Panc1 (cell line): ENCODE data around the gene YY1. TPM values are rescaled to one million over a fixed set of nuclear protein-coding genes. Genes with fewer than 3 reads are reported as not detected.

Source experiments
- ATAC-seq: fragments of 200-7000 bp; cut with Tn5 transposase; 2 replicates; pipeline ENCODE4 v1.9.1; 2020; ENCODE audit warnings: mild to moderate bottlenecking, moderate library complexity
- BruUV-seq: library from RNA; stranded (reverse); fragments of 400-500 nt; replicated peaks from 2 replicates; lab custom pipeline; 2021; lab: Mats Ljungman, UMichigan
- CTCF ChIA-PET: fragments of 300-600 bp; sonication (Branson Sonifier 250); formaldehyde crosslinking; loops from one replicate; lab custom pipeline; 2022; ENCODE audit warnings: antibody characterized with exemption; lab: Charles Lee
- POLR2A ChIA-PET: fragments of 300-600 bp; sonication (Branson Sonifier 250); formaldehyde crosslinking; loops from one replicate; lab custom pipeline; 2022; ENCODE audit warnings: antibody characterized with exemption; lab: Charles Lee
- DNase-seq: peaks from one replicate; pipeline ENCODE4 v3.0.0-alpha.2; 2010; ENCODE audit warnings: low read depth, low spot score
- H3K27ac ChIP-seq: 2 replicates; pipeline ENCODE4 v1.5.1; 2011; ENCODE audit warnings: mild to moderate bottlenecking, low read length, inconsistent platforms
- H3K27me3 ChIP-seq: fragments of 200-500 bp; sonication (Bioruptor generic); 2 replicates; pipeline ENCODE4 v1.6.0; 2014; ENCODE audit warnings: low read length, inconsistent platforms; ENCODE audit not compliant: control insufficient read depth, insufficient read depth
- H3K36me3 ChIP-seq: fragments of 200-500 bp; sonication (Bioruptor generic); 2 replicates; pipeline ENCODE4 v1.5.1; 2014; ENCODE audit warnings: inconsistent platforms, mild to moderate bottlenecking, low read length, moderate library complexity; ENCODE audit not compliant: control insufficient read depth, insufficient read depth
- H3K4me1 ChIP-seq: 2 replicates; pipeline ENCODE4 v1.5.1; 2011; ENCODE audit warnings: inconsistent platforms, mild to moderate bottlenecking, low read length, moderate library complexity; ENCODE audit not compliant: control insufficient read depth, insufficient read depth
- H3K4me3 ChIP-seq, 2 experiments: 2 replicates each; pipeline ENCODE4 v1.5.1; 2011 to 2012; ENCODE audit warnings: low read depth in 2 of 2, low read length in 2 of 2, mild to moderate bottlenecking in 2 of 2, inconsistent platforms in 1 of 2, moderate library complexity in 1 of 2
- H3K9me3 ChIP-seq: fragments of 200-500 bp; sonication (Bioruptor generic); 2 replicates; pipeline ENCODE4 v1.5.1; 2014; ENCODE audit warnings: low read depth, mild to moderate bottlenecking, inconsistent platforms, low read length, moderate library complexity; ENCODE audit not compliant: control insufficient read depth, insufficient read depth
- POLR2AphosphoS5 ChIP-seq: IDR thresholded peaks from 2 replicates; pipeline ENCODE4 v1.6.1; 2012; ENCODE audit warnings: mild to moderate bottlenecking, low read depth, low read length, moderate library complexity
- SIN3A ChIP-seq: IDR thresholded peaks from 2 replicates; pipeline ENCODE4 v1.6.1; 2012; ENCODE audit warnings: low read depth, mild to moderate bottlenecking, low read length, moderate library complexity, borderline replicate concordance; ENCODE audit not compliant: insufficient read depth
- TCF7L2 ChIP-seq: IDR thresholded peaks from 2 replicates; pipeline ENCODE4 v1.6.1; 2011; ENCODE audit warnings: mild to moderate bottlenecking, low read depth, low read length, inconsistent platforms
- in situ Hi-C: cut with HindIII; loops from 2 replicates; pipeline ENCODE4 v1.10.0; 2016; ENCODE audit warnings: low sequenced_read_pairs, low pct_unique_long_range_greater_than_20kb
- intact Hi-C: fragments of 100-400 bp; cut with micrococcal nuclease; formaldehyde crosslinking; loops from one replicate; pipeline ENCODE4 v1.10.0; 2022; ENCODE audit not compliant: unreplicated experiment
- total RNA-seq: library from RNA; stranded (reverse); gene quantifications from one replicate; pipeline ENCODE4 v1.2.1, GENCODE V29; 2021; ENCODE audit not compliant: unreplicated experiment
- TF ChIP-seq, protein P1 (sequence below), 2 experiments: IDR thresholded peaks; 2 replicates each; pipeline ENCODE4 v1.6.1; 2011 to 2012; ENCODE audit warnings: low read depth in 2 of 2, control low read depth in 1 of 2, low read length in 1 of 2, mild to moderate bottlenecking in 1 of 2, moderate library complexity in 1 of 2; ENCODE audit not compliant: insufficient read depth in 1 of 2
- TF ChIP-seq, protein P2 (sequence below): fragments of 450-650 bp; IDR thresholded peaks from 2 replicates; pipeline ENCODE4 v1.5.1; 2017; ENCODE audit warnings: mild to moderate bottlenecking

Gene YY1
- total RNA-seq, 1 experiment from 2014 or later, result 71.3 TPM

DNA sequence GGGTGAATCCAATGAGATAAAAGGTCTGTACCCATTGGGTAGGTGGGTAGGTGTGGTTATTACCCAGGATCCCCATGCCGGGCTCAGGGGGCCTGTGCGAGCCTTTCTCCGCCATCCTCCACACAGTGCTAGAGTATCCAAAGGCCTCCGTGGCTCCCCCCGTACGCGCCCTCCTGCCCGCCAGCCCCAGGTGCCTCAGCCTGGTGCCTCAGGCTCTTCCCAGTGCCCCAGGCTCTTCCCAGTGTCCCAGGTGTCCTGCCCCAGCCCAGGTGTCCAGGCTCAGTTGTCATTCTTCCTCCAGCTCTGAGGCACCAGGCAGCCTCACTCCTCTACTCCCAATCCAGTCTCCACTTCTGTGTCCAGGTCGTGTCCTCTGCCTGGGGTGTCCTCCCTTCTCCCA is 27.6 kb upstream of the YY1 start:
- H3K27ac ChIP-seq, result no peak overlapping the region
- no peak for TF ChIP-seq SIN3A
- TF ChIP-seq TCF7L2, result no peak
- TF ChIP-seq, protein P1, sequence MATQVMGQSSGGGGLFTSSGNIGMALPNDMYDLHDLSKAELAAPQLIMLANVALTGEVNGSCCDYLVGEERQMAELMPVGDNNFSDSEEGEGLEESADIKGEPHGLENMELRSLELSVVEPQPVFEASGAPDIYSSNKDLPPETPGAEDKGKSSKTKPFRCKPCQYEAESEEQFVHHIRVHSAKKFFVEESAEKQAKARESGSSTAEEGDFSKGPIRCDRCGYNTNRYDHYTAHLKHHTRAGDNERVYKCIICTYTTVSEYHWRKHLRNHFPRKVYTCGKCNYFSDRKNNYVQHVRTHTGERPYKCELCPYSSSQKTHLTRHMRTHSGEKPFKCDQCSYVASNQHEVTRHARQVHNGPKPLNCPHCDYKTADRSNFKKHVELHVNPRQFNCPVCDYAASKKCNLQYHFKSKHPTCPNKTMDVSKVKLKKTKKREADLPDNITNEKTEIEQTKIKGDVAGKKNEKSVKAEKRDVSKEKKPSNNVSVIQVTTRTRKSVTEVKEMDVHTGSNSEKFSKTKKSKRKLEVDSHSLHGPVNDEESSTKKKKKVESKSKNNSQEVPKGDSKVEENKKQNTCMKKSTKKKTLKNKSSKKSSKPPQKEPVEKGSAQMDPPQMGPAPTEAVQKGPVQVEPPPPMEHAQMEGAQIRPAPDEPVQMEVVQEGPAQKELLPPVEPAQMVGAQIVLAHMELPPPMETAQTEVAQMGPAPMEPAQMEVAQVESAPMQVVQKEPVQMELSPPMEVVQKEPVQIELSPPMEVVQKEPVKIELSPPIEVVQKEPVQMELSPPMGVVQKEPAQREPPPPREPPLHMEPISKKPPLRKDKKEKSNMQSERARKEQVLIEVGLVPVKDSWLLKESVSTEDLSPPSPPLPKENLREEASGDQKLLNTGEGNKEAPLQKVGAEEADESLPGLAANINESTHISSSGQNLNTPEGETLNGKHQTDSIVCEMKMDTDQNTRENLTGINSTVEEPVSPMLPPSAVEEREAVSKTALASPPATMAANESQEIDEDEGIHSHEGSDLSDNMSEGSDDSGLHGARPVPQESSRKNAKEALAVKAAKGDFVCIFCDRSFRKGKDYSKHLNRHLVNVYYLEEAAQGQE (IDR thresholded peaks at IDR 0.05; ENCODE audit: insufficient read depth in 1 of 2, low read depth in 2 of 2, low read length in 1 of 2), result no peak
- TF ChIP-seq POLR2AphosphoS5, result no peak
- TF ChIP-seq, protein P2, sequence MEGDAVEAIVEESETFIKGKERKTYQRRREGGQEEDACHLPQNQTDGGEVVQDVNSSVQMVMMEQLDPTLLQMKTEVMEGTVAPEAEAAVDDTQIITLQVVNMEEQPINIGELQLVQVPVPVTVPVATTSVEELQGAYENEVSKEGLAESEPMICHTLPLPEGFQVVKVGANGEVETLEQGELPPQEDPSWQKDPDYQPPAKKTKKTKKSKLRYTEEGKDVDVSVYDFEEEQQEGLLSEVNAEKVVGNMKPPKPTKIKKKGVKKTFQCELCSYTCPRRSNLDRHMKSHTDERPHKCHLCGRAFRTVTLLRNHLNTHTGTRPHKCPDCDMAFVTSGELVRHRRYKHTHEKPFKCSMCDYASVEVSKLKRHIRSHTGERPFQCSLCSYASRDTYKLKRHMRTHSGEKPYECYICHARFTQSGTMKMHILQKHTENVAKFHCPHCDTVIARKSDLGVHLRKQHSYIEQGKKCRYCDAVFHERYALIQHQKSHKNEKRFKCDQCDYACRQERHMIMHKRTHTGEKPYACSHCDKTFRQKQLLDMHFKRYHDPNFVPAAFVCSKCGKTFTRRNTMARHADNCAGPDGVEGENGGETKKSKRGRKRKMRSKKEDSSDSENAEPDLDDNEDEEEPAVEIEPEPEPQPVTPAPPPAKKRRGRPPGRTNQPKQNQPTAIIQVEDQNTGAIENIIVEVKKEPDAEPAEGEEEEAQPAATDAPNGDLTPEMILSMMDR, result no peak
- H3K27me3 ChIP-seq, result no peaks in the 10 kb centered on the region
- in situ Hi-C loops, result no loop called here
- CTCF ChIA-PET, result no interaction called here
- no peaks in the 10 kb centered on the region for H3K36me3 ChIP-seq
- POLR2A ChIA-PET, result no interaction called here
- no peak for ATAC-seq
- no peaks in the 10 kb centered on the region for H3K9me3 ChIP-seq
- no peak for DNase-seq
- H3K4me3 ChIP-seq, result no peak overlapping the region
- peaks cover 22% of the 10 kb centered on the region for H3K4me1 ChIP-seq
- no TSS peak for BruUV-seq
- intact Hi-C loops, result no loop called here

DNA sequence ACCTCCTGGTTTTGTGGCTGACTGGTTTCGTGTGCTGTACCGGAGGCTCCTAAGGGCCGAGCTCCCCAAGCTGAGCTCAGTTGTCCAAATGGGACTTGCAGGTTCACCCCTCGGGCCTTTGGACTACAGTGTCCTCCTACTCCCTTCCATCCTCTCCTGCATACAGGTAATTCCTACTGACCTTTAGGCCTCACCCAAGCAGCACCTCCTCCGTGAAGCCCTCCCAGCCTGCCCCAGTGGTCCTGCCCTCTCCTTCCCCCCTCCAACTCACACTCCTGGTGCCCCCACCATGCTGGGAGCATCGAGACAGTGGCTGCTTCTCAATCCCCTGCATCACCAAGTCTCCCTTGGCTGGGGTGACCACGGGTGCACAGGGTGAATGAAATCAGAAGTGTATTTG is 27.1 kb upstream of the YY1 start:
- ATAC-seq (no peak), DNase-seq (no peak)
- H3K9me3 ChIP-seq, result no peaks in the 10 kb centered on the region
- H3K36me3 ChIP-seq, result no peaks in the 10 kb centered on the region
- H3K27ac ChIP-seq, result no peak overlapping the region
- in situ Hi-C loops, result no loop called here
- ChIA-PET POLR2A (no interaction called here), CTCF (no interaction called here)
- TF ChIP-seq TCF7L2 (no peak), POLR2AphosphoS5 (no peak), SIN3A (no peak)
- TF ChIP-seq, protein P2, result no peak
- TF ChIP-seq, protein P1 (IDR thresholded peaks at IDR 0.05; ENCODE audit: insufficient read depth in 1 of 2, low read depth in 2 of 2, low read length in 1 of 2), result no peak
- peaks cover 22% of the 10 kb centered on the region for H3K4me1 ChIP-seq
- H3K27me3 ChIP-seq, result no peaks in the 10 kb centered on the region
- BruUV-seq, result no TSS peak
- intact Hi-C loops, result no loop called here
- H3K4me3 ChIP-seq, result no peak overlapping the region
